SK-N-SH (cell line): Measurements from ENCODE around the gene TBC1D8.

Experiments
- CTCF ChIP-seq: fragments of 200-600 bp; sonication (generic); IDR thresholded peaks from 2 replicates; pipeline ENCODE4 v1.6.1; 2017; ENCODE audit warnings: antibody characterized with exemption, mild to moderate bottlenecking, moderate library complexity
- EZH2phosphoT487 ChIP-seq: fragments of 200-600 bp; sonication (generic); IDR thresholded peaks from 2 replicates; pipeline ENCODE4 v1.6.1; 2017; ENCODE audit warnings: low read depth, mixed run types, mild to moderate bottlenecking, antibody characterized with exemption, moderate library complexity, borderline replicate concordance
- GATA2 ChIP-seq: sonication (generic); formaldehyde crosslinking; IDR thresholded peaks from 2 replicates; pipeline ENCODE4 v1.5.0; 2020; ENCODE audit warnings: mild to moderate bottlenecking, missing genetic modification reagents
- MAX ChIP-seq: IDR thresholded peaks from 2 replicates; pipeline ENCODE4 v1.4.0; 2012; ENCODE audit warnings: low read depth
- MXI1 ChIP-seq: IDR thresholded peaks from 2 replicates; pipeline ENCODE4 v1.6.1; 2012; ENCODE audit warnings: mild to moderate bottlenecking, low read depth, low read length, improper control_type of control experiment
- NFIC ChIP-seq: IDR thresholded peaks from 2 replicates; pipeline ENCODE4 v1.4.0; 2012; ENCODE audit warnings: borderline replicate concordance
- RCOR1 ChIP-seq: fragments of 150-350 bp; IDR thresholded peaks from 2 replicates; pipeline ENCODE4 v1.6.1; 2017; ENCODE audit warnings: antibody characterized with exemption, low read length
- USF1 ChIP-seq: IDR thresholded peaks from 2 replicates; pipeline ENCODE4 v1.4.0; 2012; ENCODE audit warnings: low read depth, borderline replicate concordance

- TF ChIP-seq GATA2 (CRISPR knock-in tag) (no peak), MXI1 (no peak), CTCF (no peak), RCOR1 (no peak), EZH2phosphoT487 (no peak), MAX (no peak), NFIC (no peak), USF1 (no peak)
Observed at GRCh38 chr2:101048756-101049155, 102.4 kb downstream of the TBC1D8 start.
